Activated CD4-positive, CD25-positive, alpha-beta regulatory T cell treated with anti-CD3 and anti-CD28 coated beads, Interleukin-2, amount 50 U/mL, for 72 hours (primary cell): ENCODE results near the gene LRRC75B.

Experiments used
- DNase-seq: peaks from one replicate; pipeline ENCODE4 v3.0.0; 2021

The LRRC75B gene

GRCh38 chr22:24584871-24585411 lies 7.9 kb downstream of the LRRC75B start:
- DNase-seq, result no peak

- no peak for DNase-seq
Measured at GRCh38 chr22:24584166-24584790, 8.6 kb downstream of the LRRC75B start.

DNA sequence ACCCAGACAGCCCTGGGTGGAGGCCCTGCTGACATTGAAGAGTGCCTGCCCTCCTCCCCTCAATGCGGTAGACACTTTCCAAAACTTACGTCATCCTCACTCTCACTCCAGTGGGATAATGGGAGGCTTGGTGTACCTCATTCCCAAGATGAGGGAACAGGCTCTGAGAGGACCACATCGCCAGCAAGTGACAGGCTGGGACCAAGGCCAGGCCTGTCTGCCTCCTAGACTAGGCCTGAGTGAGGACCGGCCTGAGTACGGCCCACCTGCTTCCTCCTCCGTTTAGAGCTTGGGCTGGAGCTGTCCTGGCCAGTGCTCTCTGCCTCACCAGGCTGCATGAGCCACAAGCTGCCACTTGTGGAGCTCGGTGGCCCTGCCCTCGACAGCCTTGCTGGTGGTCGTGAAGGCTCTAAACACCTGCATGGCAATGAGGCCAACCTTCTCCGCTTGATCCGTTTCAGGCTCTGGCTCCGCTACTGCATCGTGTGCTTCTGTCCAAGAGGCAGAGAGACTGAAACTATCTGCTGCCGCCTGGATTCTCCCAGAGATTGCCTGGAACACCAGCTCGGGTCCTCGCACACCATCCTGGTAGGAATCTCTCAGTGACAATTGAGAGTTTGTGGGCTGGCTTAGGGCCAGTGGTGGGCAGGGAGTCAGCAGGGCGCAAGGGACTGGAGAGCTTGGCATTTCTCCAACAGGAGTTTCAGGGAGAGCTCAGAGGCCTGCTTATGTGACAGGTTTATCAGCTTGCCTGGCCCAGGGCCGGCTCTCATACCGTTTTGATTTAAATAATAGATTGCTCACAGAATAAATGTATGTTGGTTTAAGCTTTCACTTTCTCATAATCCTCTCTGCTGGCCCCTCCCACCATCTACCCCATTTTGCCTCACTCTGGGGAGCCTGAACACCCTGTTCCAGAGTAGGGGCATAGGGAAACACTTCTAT lies 9.4 kb downstream of the LRRC75B start:
- no peak for DNase-seq

DNA sequence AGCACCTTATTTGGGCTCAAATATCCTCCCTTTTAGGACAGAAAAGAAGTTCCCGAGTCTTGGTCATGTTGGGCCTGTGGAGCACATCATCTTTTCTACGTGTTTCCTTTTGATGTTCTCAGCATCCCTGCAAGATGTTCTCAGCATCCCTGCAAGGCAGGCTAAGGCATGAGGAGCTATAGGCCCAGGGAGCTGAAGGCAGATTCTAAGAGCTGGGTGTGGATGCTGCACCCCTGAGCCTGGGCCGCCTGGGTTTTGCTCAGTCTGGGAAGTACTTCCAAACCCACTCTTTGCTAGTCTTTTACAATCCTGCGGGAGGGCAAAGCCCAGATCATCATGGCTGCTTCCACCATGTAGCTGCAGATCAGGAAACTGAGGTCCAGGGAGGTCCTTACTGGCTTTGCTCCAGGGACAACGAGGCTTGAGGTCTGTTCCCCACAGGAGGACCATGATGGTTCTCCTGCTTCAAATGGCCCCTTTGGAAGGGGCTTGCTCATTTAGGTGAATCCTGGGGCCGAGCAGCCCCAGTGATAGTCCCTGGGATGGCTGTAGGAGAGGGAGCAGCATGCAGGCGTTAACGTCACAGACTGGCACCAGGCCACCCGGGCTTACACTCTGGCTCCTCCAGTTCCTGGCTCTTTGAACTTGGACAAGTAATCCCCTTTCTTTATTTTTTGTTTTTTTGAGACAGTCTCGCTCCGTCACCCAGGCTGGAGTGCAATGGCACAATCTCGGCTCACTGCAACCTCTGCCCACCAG lies 10.6 kb downstream of the LRRC75B start:
- DNase-seq, result no peak

GRCh38 chr22:24580276-24580675 lies 12.6 kb downstream of the LRRC75B start:
- no peak for DNase-seq

GRCh38 chr22:24579258-24579601 lies 13.6 kb downstream of the LRRC75B start:
- no peak for DNase-seq

DNA sequence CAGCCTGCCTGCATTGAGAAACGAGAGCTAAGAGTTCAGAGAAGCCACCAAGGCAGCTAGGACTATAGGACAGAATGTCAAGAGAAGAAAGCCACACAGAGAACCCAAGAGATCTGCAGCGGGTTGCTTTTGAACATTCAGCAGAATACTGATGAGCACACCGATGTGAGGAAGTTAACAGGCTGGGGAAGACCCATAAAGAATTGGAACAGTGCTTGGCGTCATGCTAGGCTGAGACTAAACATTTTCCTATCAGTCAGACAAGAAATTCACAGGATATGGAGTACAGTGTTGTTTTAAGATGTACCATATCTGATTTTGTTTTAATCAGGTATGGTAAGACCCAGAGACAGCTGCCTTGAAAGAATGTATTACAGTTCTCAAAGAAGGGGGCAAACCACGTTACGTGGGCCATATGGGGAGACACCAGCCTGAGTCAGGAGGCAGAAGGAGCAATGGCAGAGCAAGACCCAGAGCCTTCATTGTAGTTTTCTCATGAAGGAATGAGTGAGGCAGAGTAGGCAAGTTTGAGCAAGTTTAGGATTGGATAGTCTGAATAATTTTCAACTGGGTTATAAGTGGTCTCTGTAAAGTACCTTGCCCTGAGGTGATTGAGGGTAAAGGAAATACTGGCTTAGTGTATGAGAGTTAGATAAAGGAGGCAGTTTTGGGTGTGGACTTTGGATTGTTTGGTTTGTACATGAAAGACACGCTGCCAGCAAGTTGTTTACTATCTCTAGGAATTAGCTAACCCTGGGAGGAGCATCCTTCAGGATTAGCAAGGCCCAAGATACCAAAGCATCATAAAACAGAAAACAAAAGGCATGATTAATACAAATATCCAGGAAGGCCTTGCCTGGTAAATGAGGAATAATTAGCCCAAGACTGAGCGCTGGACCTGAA lies 14.3 kb downstream of the LRRC75B start:
- no peak for DNase-seq

DNA sequence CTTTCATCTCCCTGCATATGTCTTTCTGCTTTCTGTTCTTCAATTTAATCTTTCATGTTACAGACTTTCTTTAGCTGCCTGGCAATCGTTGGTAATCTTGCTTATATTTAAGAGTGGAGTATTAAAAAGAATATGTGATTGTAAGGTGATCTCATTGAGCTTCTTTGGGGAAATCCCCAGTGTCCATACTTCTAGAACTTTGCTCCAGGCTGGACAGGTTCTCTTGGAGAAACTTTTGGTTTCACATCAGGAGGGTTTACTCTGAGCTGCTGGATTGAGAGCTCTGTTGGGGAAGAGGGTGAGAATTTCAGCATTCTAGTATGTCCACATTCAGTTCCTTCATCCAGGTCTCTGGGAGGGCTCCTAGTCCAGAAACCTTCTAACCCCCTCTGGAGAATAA lies 16.1 kb downstream of the LRRC75B start:
- DNase-seq, result no peak

- DNase-seq, result no peak
Measured at GRCh38 chr22:24571266-24571665, 21.6 kb downstream of the LRRC75B start.

- no peak for DNase-seq
Measured at GRCh38 chr22:24567668-24568067, 25.2 kb downstream of the LRRC75B start.

GRCh38 chr22:24566899-24567511 lies 25.9 kb downstream of the LRRC75B start:
- no peak for DNase-seq

- DNase-seq, result no peak
Measured at GRCh38 chr22:24565077-24565476, 27.8 kb downstream of the LRRC75B start.

- DNase-seq, result no peak
Measured at GRCh38 chr22:24564376-24565058, 28.4 kb downstream of the LRRC75B start.

- DNase-seq, result no peak
Measured at GRCh38 chr22:24563246-24563645, 29.6 kb downstream of the LRRC75B start.

DNA sequence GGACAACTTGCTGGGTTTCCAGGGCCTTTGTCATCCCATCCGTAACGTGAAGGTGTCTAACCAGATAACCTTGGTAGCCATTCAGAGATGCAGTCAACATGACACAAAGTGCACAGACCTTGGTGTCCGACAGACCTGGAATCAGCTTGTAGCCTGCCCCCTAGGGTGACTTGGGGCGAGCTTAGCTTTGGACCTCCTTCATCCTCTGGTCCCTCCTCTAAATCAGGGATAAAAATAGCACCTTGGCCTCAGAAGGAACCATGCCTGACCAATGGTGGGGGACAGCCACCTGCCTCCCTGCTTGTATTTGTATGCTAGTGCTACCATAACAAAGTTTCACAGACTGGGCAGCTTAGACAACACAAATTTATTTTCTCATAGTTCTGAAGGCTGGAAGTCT lies 33.4 kb downstream of the LRRC75B start:
- DNase-seq, result no peak

- DNase-seq, result peak; percentile 96
Measured at GRCh38 chr22:24555165-24556039, 37.5 kb downstream of the LRRC75B start, which contains the start of gene SNRPD3. SNRPD3 (plus strand) TSS chr22:24555999; CDS start chr22:24557675, 1,676 bp downstream.

- DNase-seq, result no peak
Measured at GRCh38 chr22:24554313-24555164, 38.3 kb downstream of the LRRC75B start, which contains the start of gene GUCD1. GUCD1 (minus strand) TSS chr22:24555138; CDS start chr22:24554991, 147 bp downstream.

GRCh38 chr22:24553597-24554312 lies 39.1 kb downstream of the LRRC75B start:
- no peak for DNase-seq
